Neural cell (in vitro differentiated cells): ENCODE measurements around the gene ZFR2.
"Not testable (repeated sequence)": the region's sequence is repeated elsewhere in the genome, so short reads cannot be mapped to it uniquely, and the experiment has no call there.

Source experiments
- POLR2AphosphoS5 ChIP-seq: IDR thresholded peaks from 2 replicates; pipeline ENCODE4 v1.6.1; 2012
- TF ChIP-seq, protein P1 (sequence below): fragments of 450-650 bp; IDR thresholded peaks from 2 replicates; pipeline ENCODE4 v1.5.1; 2014; ENCODE audit warnings: antibody characterized with exemption, mild to moderate bottlenecking, moderate library complexity; ENCODE audit not compliant: poor library complexity, severe bottlenecking

DNA sequence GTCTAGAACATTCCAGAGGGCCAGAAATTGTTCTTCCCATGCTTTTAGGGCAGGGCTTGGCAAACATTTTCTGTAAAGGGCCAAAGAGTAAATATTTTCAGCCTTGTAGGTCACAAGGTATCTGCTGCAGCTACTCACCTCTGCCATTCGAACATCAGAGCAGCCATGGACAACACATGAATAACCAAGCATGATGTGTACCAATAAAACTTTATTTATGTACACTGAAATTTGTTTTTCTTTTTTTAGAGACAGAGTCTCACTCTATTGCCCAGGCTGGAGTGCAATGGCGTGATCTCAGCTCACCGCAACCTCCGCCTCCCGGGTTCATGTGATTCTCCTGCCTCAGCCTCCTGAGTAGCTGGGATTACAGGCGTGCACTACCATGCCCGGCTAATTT, 111.1 kb downstream of the ZFR2 start:
- TF ChIP-seq, protein P1, sequence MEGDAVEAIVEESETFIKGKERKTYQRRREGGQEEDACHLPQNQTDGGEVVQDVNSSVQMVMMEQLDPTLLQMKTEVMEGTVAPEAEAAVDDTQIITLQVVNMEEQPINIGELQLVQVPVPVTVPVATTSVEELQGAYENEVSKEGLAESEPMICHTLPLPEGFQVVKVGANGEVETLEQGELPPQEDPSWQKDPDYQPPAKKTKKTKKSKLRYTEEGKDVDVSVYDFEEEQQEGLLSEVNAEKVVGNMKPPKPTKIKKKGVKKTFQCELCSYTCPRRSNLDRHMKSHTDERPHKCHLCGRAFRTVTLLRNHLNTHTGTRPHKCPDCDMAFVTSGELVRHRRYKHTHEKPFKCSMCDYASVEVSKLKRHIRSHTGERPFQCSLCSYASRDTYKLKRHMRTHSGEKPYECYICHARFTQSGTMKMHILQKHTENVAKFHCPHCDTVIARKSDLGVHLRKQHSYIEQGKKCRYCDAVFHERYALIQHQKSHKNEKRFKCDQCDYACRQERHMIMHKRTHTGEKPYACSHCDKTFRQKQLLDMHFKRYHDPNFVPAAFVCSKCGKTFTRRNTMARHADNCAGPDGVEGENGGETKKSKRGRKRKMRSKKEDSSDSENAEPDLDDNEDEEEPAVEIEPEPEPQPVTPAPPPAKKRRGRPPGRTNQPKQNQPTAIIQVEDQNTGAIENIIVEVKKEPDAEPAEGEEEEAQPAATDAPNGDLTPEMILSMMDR: not testable (repeated sequence)
- TF ChIP-seq POLR2AphosphoS5: not testable (repeated sequence)
